HG02623 (cell line): ENCODE results near the gene CCL17.
"Not testable (repeated sequence)": the region's sequence is repeated elsewhere in the genome, so short reads cannot be mapped to it uniquely, and the experiment has no call there.

Experiments
- ATAC-seq: cut with Tn5 transposase; IDR thresholded peaks from one replicate; pipeline ENCODE4 v1.9.1; 2021; ENCODE audit warnings: moderate library complexity; ENCODE audit not compliant: unreplicated experiment

Gene CCL17

DNA sequence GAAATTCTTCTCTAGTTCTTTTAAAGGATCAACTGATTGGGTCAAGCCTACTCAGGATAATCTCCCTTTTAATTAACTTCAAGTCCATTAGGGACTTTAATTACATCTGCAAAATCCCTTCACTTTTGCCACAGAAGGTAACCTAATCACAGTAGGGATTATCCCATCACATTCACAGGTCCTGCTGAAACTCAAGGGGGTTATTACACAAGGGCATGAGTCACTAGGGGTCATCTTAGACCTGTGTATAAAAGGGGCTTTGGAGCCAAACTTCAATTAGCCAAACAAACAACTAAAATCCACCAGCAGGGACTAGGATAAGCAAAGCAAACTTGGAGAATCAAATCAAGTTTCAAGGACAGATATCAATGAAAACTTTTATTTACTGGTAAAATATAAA is 23.3 kb downstream of the CCL17 start:
- no peak for ATAC-seq

- ATAC-seq, result no peak
Measured at GRCh38 chr16:57430955-57431354, 26.4 kb downstream of the CCL17 start.

GRCh38 chr16:57432505-57432904 is 27.9 kb downstream of the CCL17 start:
- no peak for ATAC-seq

DNA sequence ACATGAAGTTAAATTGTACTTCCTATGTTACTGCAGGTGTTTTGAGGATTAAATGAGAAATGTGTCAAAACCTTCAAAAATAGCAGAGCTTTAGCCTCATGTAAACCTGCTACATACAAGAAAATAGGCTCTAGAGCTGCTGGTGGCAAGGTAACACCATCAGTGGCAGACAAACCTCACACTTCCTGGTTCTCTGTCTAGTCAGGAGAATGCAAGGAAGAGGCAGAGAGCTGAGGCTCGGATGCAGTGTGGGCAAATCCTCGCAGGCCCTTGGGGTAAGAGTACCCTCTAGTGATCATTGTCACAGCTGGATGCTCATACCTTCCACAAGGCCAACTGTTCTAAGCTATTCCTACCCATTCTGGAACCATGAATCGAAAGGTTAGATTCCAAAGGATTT is 28.4 kb downstream of the CCL17 start:
- ATAC-seq, result no peak

DNA sequence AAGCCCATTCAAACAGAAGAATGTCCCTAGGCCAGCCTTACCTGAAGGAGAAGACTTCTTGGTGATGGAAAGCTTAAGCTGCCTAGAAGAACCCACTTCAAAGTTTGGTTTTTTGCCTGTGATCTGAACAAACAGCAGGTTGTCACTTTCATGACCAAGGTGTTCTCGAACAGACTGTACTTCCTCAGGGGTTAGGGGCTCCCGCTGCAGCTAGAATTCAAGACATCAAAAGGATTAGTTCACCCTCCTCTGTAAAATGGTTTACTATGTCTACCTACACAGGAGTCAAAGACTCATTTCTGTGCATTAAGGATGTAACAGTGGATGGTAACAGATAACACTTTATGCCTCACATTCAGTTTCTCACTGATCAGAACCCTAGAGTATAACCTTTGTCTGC is 29.4 kb downstream of the CCL17 start:
- ATAC-seq, result no peak

GRCh38 chr16:57435838-57436237 is 31.3 kb downstream of the CCL17 start:
- no peak for ATAC-seq

DNA sequence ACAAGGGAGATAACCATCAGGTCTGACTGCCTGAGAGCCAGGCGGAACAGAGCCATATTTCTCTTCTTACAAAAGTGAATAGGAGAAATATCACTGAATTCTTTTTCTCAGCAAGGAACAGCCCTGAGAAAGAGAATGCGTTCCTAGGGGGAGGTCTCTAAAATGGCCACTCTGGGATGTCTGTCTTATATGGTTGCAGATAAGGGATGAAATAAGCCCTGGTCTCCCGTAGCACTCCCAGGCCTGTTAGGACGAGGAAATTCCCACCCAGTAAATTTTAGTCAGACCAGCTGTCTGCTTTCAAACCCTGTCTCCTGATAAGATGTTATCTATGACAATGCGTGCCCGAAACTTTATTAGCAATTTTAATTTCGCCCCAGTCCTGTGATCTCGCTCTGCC is 35.4 kb downstream of the CCL17 start:
- not testable (repeated sequence) for ATAC-seq

- ATAC-seq, result not testable (repeated sequence)
Measured at GRCh38 chr16:57440551-57440950, 36.0 kb downstream of the CCL17 start.

- no peak for ATAC-seq
Measured at GRCh38 chr16:57444711-57445110, 40.1 kb downstream of the CCL17 start.

DNA sequence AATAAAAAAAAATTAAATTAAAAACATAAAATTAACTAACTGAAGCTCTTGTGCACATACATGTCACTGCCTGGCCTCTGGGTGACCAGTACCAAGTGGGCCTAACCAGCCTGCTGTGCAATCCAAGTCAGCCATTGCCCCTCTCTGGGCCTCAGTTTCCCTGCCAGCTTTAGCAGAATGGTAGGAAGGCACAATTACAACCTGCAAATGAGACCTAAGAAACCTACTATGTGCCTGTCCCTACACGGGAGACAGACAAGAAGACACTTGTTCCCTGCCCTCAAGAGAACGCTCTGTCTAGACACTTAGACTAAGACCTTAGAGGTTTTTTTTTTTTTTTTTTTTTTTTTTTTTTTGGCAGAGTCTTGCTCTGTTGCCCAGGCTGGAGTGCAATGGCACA is 40.9 kb downstream of the CCL17 start:
- no peak for ATAC-seq

DNA sequence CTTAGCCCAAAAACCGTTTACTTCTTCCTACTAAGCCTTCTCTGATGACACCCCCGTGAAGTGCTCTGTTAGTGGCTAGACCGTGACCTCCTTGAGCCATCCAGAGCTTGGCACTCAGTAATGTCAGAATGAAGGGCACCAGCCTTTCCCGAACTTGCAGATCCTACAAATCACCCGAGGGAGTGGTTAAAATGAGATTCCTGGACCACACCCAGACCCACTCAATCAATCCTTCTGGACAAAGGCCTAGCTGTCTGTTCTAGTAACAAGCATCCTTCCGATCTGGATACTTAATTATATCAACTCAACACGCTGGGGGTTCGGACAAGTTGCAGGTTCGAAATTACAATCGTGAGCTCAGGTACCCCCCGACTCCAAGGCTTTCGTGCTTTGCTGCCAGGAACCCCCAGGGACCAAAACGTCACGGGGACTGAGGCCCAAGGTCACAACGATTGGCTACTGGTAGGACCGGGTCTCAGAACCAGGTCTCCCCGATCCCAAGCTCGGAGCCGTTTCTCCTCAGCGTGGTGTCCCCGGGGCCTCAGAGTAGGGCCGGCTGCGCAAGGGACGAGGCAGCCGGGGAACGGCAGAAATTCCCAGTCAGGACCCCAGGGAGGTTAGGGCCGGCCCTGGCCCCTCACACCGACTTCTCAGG is 42.1 kb downstream of the CCL17 start:
- peak; percentile 11 for ATAC-seq

GRCh38 chr16:57447186-57447962 is 42.8 kb downstream of the CCL17 start, which contains the start of the genes CIAPIN1 and COQ9:
TSS of gene CIAPIN1 (minus strand) at chr16:57447385. CDS start at chr16:57440928, 6,457 bp downstream.
TSS of gene COQ9 (plus strand) at chr16:57447479. CDS start at chr16:57447506, 27 bp downstream.
- peak; percentile 98 for ATAC-seq

GRCh38 chr16:57452021-57452420 is 47.5 kb downstream of the CCL17 start:
- ATAC-seq, result no peak

DNA sequence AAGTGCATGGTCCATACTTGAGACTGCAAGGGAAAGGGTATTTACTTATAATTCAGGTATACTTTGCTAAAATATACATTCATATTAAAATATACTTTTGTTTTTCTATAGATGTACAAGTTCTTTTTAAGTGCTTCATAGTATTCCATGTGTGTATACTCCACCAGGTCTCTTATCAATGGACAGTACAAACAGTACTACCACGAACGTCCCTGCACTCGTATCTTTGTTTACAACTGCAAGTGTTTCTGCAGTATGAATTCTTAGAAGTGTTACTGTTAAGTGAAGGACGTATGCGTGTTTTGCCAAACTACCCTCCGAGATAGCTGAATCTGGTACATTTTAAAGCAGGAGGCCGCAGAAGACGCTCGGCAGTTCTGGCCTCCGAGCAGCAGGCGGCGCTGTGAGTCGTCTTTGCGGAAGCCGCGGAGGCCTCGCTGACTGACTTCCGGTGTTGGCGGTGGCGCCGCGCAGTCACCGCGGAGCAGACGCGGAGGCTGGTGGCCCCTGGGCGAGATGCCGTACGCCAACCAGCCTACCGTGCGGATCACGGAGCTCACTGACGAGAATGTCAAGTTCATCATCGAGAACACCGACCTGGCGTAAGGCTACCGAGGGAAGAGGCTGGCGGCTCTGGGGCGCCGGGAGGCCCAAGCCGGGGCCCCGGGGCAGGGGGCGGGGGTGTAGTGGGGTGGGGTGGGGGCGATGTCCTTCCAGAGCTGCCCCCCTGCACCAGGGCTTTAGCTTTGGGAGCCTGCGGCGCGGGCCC is 57.8 kb downstream of the CCL17 start, which contains the start of gene POLR2C:
POLR2C (plus strand) TSS at position 471 of the 769 bp plus-strand sequence; CDS start at position 517, 46 bp downstream.
- ATAC-seq, result peak; percentile 77

GRCh38 chr16:57462978-57463362 is 58.4 kb downstream of the CCL17 start:
- peak; percentile 12 for ATAC-seq

DNA sequence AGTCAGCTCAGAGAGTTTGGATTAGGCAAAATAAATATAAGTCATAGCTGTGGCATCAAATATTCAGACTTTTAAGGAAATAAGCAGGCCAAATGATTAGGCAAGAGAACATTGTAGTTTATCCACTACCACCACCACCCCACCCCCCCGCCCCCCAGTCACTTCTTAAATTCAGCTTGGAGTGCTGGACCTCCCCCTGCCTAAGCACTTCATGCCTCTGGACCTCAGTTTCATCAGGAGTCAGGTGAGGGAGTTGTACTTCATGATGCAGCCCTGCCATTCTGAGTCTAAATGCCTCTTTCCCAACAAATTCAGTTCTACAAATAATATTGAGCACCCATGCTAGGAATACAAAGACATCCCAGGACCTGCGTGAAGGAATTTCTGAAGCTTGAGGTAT is 60.0 kb downstream of the CCL17 start:
- ATAC-seq, result no peak
